GM23338 (cell line): ENCODE measurements around the gene SLC4A7. TPM values are rescaled to one million over a fixed set of nuclear protein-coding genes. Genes with fewer than 3 reads are reported as not detected.

Source experiments
- ATAC-seq: fragments of 200-7000 bp; cut with Tn5 transposase; 3 replicates; pipeline ENCODE4 v1.9.1; 2020
- DNase-seq: peaks from one replicate; pipeline ENCODE4 v3.0.0-alpha.2; 2015; ENCODE audit warnings: low spot score
- H2AFZ ChIP-seq: fragments of 200-600 bp; sonication (generic); 2 replicates; pipeline ENCODE4 v1.8.0; 2016; ENCODE audit warnings: antibody characterized with exemption, mild to moderate bottlenecking, moderate library complexity
- H3F3A ChIP-seq: fragments of 200-600 bp; sonication (generic); replicated peaks from 2 replicates; pipeline ENCODE4 v1.8.0; 2017; ENCODE audit warnings: antibody characterized with exemption, mixed run types, low read depth
- H3K27ac ChIP-seq: fragments of 200-600 bp; sonication (generic); 2 replicates; pipeline ENCODE4 v1.6.1; 2016; ENCODE audit warnings: low read depth
- H3K27me3 ChIP-seq: fragments of 200-600 bp; sonication (generic); 2 replicates; pipeline ENCODE4 v1.8.0; 2016; ENCODE audit warnings: mild to moderate bottlenecking, mixed run types, moderate library complexity; ENCODE audit not compliant: insufficient read depth
- H3K36me3 ChIP-seq: fragments of 200-600 bp; sonication (generic); 2 replicates; pipeline ENCODE4 v1.8.0; 2016; ENCODE audit warnings: mild to moderate bottlenecking; ENCODE audit not compliant: insufficient read depth
- H3K4me1 ChIP-seq: fragments of 200-600 bp; sonication (generic); 2 replicates; pipeline ENCODE4 v1.8.0; 2016; ENCODE audit warnings: mild to moderate bottlenecking, moderate library complexity; ENCODE audit not compliant: insufficient read depth
- H3K4me2 ChIP-seq: fragments of 200-600 bp; sonication (generic); 2 replicates; pipeline ENCODE4 v1.7.1; 2017; ENCODE audit warnings: mixed run types
- H3K4me3 ChIP-seq: fragments of 200-600 bp; sonication (generic); 2 replicates; pipeline ENCODE4 v1.6.1; 2016; ENCODE audit warnings: mixed run types
- H3K79me2 ChIP-seq: fragments of 200-600 bp; sonication (generic); replicated peaks from 2 replicates; pipeline ENCODE4 v1.8.0; 2017; ENCODE audit warnings: mild to moderate bottlenecking; ENCODE audit not compliant: insufficient read depth
- H3K9me2 ChIP-seq: fragments of 200-600 bp; sonication (generic); 2 replicates; pipeline ENCODE4 v1.8.0; 2017; ENCODE audit not compliant: insufficient read depth
- H4K20me1 ChIP-seq: fragments of 200-600 bp; sonication (generic); replicated peaks from 2 replicates; pipeline ENCODE4 v1.8.0; 2017; ENCODE audit warnings: mild to moderate bottlenecking; ENCODE audit not compliant: insufficient read depth
- H3K27ac Mint-ChIP-seq: 2 replicates; pipeline ENCODE4 v1.8.0; 2020; ENCODE audit warnings: inconsistent platforms, mild to moderate bottlenecking, moderate library complexity, mixed read lengths
- H3K27me3 Mint-ChIP-seq: 3 replicates; pipeline ENCODE4 v1.8.0; 2022; ENCODE audit warnings: low read depth, mild to moderate bottlenecking, moderate library complexity, mixed read lengths, inconsistent platforms; ENCODE audit not compliant: insufficient read depth, poor library complexity
- H3K36me3 Mint-ChIP-seq: 3 replicates; pipeline ENCODE4 v1.8.0; 2021; ENCODE audit warnings: low read depth, mild to moderate bottlenecking, inconsistent platforms, moderate library complexity, mixed read lengths
- H3K4me1 Mint-ChIP-seq: 3 replicates; pipeline ENCODE4 v1.8.0; 2020; ENCODE audit warnings: mild to moderate bottlenecking, inconsistent platforms, mixed read lengths
- H3K4me3 Mint-ChIP-seq: 3 replicates; pipeline ENCODE4 v1.8.0; 2021; ENCODE audit warnings: moderate library complexity, mild to moderate bottlenecking, inconsistent platforms, mixed read lengths
- H3K9me3 Mint-ChIP-seq: 3 replicates; pipeline ENCODE4 v1.8.0; 2020; ENCODE audit warnings: moderate library complexity, mild to moderate bottlenecking, inconsistent platforms, mixed read lengths
- CREB1 ChIP-seq: fragments of 250-450 bp; sonication (Bioruptor Pico); IDR thresholded peaks from 2 replicates; pipeline ENCODE4 v1.5.0; 2020; ENCODE audit warnings: low read depth, mild to moderate bottlenecking, moderate library complexity
- CTCF ChIP-seq, 2 experiments: fragments of 200-600 bp in 1 of 2; sonication (generic) in 1 of 2; conservative IDR thresholded peaks; 2 replicates each; pipeline versions ENCODE4 v1.5.1 to v1.6.1; 2016 to 2017; ENCODE audit warnings: antibody characterized with exemption in 2 of 2, low read depth in 2 of 2, mild to moderate bottlenecking in 2 of 2, moderate library complexity in 1 of 2
- EZH2 ChIP-seq: fragments of 200-600 bp; sonication (generic); IDR thresholded peaks from one replicate; pipeline ENCODE4 v1.8.0; 2017; ENCODE audit warnings: antibody characterized with exemption, mild to moderate bottlenecking, low read depth; ENCODE audit not compliant: unreplicated experiment
- EZH2phosphoT487 ChIP-seq: fragments of 200-600 bp; sonication (generic); IDR thresholded peaks from one replicate; pipeline ENCODE4 v1.8.1; 2018; ENCODE audit warnings: antibody characterized with exemption; ENCODE audit not compliant: unreplicated experiment
- JUNB ChIP-seq: IDR thresholded peaks from one replicate; pipeline ENCODE4 v1.6.1; 2016; ENCODE audit warnings: antibody characterized with exemption; ENCODE audit not compliant: unreplicated experiment
- POLR2AphosphoS5 ChIP-seq: IDR thresholded peaks from 2 replicates; pipeline ENCODE4 v1.6.1; 2016; ENCODE audit warnings: antibody characterized with exemption, low read depth
- REST ChIP-seq: IDR thresholded peaks from one replicate; pipeline ENCODE4 v1.6.1; 2018; ENCODE audit warnings: antibody characterized with exemption; ENCODE audit not compliant: unreplicated experiment
- STAT1 ChIP-seq: IDR thresholded peaks from one replicate; pipeline ENCODE4 v1.6.1; 2016; ENCODE audit warnings: antibody characterized with exemption; ENCODE audit not compliant: unreplicated experiment
- ZNF114 ChIP-seq: fragments of 250-450 bp; sonication (Bioruptor Pico); IDR thresholded peaks from 2 replicates; pipeline ENCODE4 v1.5.0; 2020; ENCODE audit warnings: mild to moderate bottlenecking, moderate library complexity
- ZNF331 ChIP-seq: fragments of 250-450 bp; sonication (Bioruptor Pico); IDR thresholded peaks from 2 replicates; pipeline ENCODE4 v1.5.0; 2020; ENCODE audit warnings: low read depth, mild to moderate bottlenecking, moderate library complexity
- polyA plus RNA-seq: library from polyadenylated mRNA; unstranded; fragments of >200 nt; fragmentation: Nextera tagmentation; extraction: Ambion mirVana; gene quantifications from 2 replicates; pipeline ENCODE4 v1.2.1, GENCODE V29; 2016
- total RNA-seq: library from RNA; depleted of rRNA; stranded (reverse); fragments of >200 nt; shearing (Covaris generic); gene quantifications from 2 replicates; pipeline ENCODE4 v1.2.3, GENCODE V29; 2014

SLC4A7 gene
- total and polyA plus RNA-seq, 2 experiments from 2014 or later, result 44.4 to 101 TPM

DNA sequence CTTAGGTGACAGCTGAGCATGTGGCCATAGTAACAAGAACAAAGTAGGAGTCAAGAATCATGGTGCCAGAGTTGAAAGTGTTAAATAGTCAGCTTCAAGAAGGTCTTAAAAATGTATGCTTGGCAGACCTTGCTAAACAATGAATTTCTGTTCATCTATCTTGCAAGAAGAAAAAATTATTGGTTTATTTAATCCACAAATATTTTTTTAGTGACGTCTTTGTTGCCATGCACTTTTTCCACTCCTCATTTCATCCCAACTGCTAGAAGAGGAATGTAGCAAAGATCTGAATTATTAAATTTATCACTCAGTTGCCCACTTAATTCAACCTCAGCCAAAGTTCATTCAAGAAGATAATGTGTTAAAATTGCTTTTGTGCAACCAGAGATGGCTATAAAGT, 3.2 kb upstream of the SLC4A7 start:
- H3K36me3 ChIP-seq, result no peaks in the 10 kb centered on the region

GRCh38 chr3:27486336-27486735, 2.2 kb upstream of the SLC4A7 start:
- H3K27ac Mint-ChIP-seq, result no peak overlapping the region
- Histone ChIP-seq H3F3A (no peaks in the 10 kb centered on the region), H3K27ac (no peak overlapping the region), H3K79me2 (peaks cover 22% of the 10 kb centered on the region), H3K4me1 (peaks cover 4% of the 10 kb centered on the region), H2AFZ (no peak overlapping the region), H3K27me3 (peaks cover 4% of the 10 kb centered on the region; the same call in 1 of the 2 replicates), H3K36me3 (no peaks in the 10 kb centered on the region), H3K4me2 (no peak overlapping the region), H3K4me3 (no peak overlapping the region), H4K20me1 (peaks cover 17% of the 10 kb centered on the region), H3K9me2 (no peaks in the 10 kb centered on the region)
- no peak for ATAC-seq
- DNase-seq, result no peak
- H3K4me1 Mint-ChIP-seq, result peaks cover 9% of the 10 kb centered on the region
- peaks cover 5% of the 10 kb centered on the region for H3K27me3 Mint-ChIP-seq
- H3K36me3 Mint-ChIP-seq, result peaks cover 10% of the 10 kb centered on the region
- no peak overlapping the region for H3K4me3 Mint-ChIP-seq
- no peaks in the 10 kb centered on the region for H3K9me3 Mint-ChIP-seq
- TF ChIP-seq CREB1 (no peak), CTCF (conservative IDR thresholded peaks at IDR 0.05; ENCODE audit: low read depth in 2 of 2) (no peak), ZNF331 (CRISPR knock-in tag) (no peak), EZH2 (no peak), STAT1 (no peak), JUNB (no peak), POLR2AphosphoS5 (no peak), REST (no peak), ZNF114 (CRISPR knock-in tag) (no peak), EZH2phosphoT487 (no peak)

More for the DNA sequence above, 3.2 kb upstream of the SLC4A7 start:
- ATAC-seq (no peak), DNase-seq (no peak)
- no peaks in the 10 kb centered on the region for H3F3A ChIP-seq
- H3K4me1 ChIP-seq, result peaks cover 4% of the 10 kb centered on the region
- Mint-ChIP-seq H3K27me3 (peaks cover 8% of the 10 kb centered on the region), H3K9me3 (no peaks in the 10 kb centered on the region), H3K27ac (no peak overlapping the region), H3K36me3 (peaks cover 7% of the 10 kb centered on the region), H3K4me1 (peaks cover 2% of the 10 kb centered on the region), H3K4me3 (no peak overlapping the region)
- peaks cover 6% of the 10 kb centered on the region; the same call in 1 of the 2 replicates for H4K20me1 ChIP-seq
- H3K79me2 ChIP-seq, result peaks cover 12% of the 10 kb centered on the region
- peaks cover 4% of the 10 kb centered on the region; the same call in 1 of the 2 replicates for H3K27me3 ChIP-seq
- H3K4me2 ChIP-seq, result no peak overlapping the region
- H2AFZ ChIP-seq, result no peak overlapping the region
- TF ChIP-seq ZNF331 (CRISPR knock-in tag), result no peak
- TF ChIP-seq ZNF114 (CRISPR knock-in tag), result no peak
- no peak for TF ChIP-seq STAT1
- TF ChIP-seq CTCF (conservative IDR thresholded peaks at IDR 0.05; ENCODE audit: low read depth in 2 of 2), result no peak
- TF ChIP-seq EZH2phosphoT487, result no peak
- no peak for TF ChIP-seq JUNB
- H3K9me2 ChIP-seq, result no peaks in the 10 kb centered on the region
- no peak overlapping the region for H3K4me3 ChIP-seq
- no peak overlapping the region for H3K27ac ChIP-seq
